GM21717 (cell line): ENCODE measurements around the gene RIMS3.
"Not testable (repeated sequence)": the region's sequence is repeated elsewhere in the genome, so short reads cannot be mapped to it uniquely, and the experiment has no call there.

Experiments used
- ATAC-seq: cut with Tn5 transposase; IDR thresholded peaks from one replicate; pipeline ENCODE4 v1.9.1; 2021; ENCODE audit warnings: mild to moderate bottlenecking, moderate library complexity; ENCODE audit not compliant: unreplicated experiment

Gene RIMS3

DNA sequence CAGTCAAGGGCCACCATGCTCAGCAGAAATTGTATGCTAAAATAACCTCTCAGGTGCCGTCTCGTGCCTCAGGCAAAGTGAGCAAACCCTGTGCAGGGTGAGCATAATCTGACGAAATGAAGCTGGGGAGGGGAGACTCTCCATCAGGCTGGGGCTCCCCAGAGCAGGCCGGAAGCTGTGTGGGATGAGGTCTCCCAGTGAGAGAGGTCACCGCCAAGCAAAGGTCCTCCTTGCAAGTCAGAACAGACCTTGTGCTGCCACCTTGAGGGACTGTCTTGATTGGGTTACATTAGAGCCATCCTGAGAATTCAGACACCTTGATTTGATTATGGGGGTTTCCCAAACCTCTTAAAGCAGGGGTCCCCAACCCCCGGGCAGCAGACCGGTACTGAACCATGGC lies 69.9 kb downstream of the RIMS3 start:
- no peak for ATAC-seq

- no peak for ATAC-seq
Measured at GRCh38 chr1:40594187-40594531, 71.3 kb downstream of the RIMS3 start.

DNA sequence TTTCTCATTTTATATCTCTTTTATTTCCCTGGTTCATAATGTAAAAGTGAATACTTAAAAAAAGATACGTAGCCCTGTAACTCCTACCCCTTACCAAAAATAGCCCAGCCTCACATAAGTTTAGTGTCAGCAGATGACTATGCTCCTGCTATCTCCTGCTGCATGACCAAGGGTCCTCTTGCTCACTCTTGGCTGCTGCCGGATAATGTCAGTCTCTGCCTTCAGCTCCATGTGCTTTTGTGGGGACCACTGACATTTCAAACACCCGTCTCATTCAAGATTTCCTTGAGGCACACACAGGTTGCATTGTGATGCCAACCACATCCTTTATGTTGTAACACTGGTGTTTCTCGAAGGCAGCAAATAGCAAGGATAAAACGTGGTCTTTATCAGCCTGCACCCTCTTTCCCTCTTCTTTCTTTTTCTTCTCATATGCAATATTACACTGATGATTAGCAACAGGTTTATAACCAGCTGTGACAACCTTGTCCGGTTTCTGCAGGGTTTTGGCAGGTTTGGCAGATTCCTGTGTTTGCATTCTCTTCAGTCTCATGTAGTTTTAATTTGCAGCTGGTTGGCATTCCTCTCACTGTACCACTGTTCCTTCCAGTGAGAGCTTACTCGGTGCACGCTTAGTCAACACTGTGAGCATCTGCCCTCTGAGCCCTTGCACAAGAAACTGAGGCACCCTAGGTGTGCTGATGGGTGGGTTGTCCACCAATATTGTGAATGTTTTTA lies 71.9 kb downstream of the RIMS3 start:
- no peak for ATAC-seq

- ATAC-seq, result no peak
Measured at GRCh38 chr1:40592107-40592803, 73.2 kb downstream of the RIMS3 start.

- no peak for ATAC-seq
Measured at GRCh38 chr1:40588586-40588985, 76.9 kb downstream of the RIMS3 start.

DNA sequence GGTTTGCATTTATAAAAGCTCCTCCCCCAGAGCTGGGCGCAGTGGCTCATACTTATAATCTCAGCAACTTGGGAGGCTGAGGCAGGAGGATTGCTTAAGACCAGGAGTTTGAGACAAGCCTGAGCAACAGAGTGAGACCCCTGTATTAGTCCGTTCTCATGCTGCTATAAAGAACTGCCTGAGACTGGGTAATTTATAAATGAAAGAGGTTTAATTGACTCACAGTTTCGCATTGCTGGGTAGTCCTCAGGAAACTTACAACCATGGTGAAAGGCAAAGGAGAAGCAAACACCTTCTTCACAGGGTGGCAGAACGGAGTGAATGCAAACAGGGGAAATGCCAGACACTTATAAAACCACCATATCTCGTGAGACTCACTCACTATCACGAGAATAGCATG lies 81.5 kb downstream of the RIMS3 start:
- no peak for ATAC-seq

DNA sequence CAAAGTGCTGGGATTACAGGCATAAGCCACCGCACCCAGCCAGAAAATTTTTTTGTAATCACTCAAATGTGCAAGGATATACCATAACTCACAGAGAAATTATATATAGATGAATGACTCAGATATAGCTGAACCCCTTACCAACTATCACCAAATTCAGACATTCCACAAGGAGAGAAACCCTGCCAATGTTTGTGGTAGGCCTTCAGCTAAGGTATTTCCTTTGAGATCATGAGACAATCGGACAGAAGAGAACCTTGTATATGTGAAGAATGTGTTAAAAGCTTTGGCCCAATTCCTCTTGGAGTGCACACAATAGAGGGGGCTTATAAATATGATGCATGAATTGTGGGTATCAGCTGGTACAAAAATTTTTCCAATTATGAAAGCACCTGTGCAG lies 83.4 kb downstream of the RIMS3 start:
- ATAC-seq, result no peak

- no peak for ATAC-seq
Measured at GRCh38 chr1:40575336-40575735, 90.1 kb downstream of the RIMS3 start.

DNA sequence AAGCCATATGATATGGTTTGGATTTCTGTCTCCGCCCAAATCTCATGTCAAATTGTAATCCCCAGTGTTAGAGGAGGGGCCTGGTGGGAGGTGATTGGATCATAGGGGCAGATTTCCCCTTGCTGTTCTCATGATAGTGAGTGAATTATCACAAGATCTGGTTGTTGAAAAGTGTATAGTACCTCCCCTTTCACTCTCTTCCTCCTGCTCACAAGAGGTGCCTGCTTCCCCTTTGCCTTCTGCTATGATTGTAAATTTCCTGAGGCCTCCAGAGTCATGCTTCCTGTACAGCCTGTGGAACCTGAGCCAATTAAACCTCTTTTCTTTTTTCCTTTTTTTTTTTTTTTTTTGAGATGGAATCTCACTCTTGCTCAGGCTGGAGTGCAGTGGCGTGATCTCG lies 90.7 kb downstream of the RIMS3 start:
- not testable (repeated sequence) for ATAC-seq
